Stimulated activated CD4-positive, alpha-beta T cell treated with anti-CD3 and anti-CD28 coated beads, Interleukin-4, amount 100 ng/mL, for 24 hours (primary cell): ENCODE data around the gene RBBP8.

ENCODE experiments used
- DNase-seq: peaks from one replicate; pipeline ENCODE4 v3.0.0-alpha.2; 2020

The RBBP8 gene

DNA sequence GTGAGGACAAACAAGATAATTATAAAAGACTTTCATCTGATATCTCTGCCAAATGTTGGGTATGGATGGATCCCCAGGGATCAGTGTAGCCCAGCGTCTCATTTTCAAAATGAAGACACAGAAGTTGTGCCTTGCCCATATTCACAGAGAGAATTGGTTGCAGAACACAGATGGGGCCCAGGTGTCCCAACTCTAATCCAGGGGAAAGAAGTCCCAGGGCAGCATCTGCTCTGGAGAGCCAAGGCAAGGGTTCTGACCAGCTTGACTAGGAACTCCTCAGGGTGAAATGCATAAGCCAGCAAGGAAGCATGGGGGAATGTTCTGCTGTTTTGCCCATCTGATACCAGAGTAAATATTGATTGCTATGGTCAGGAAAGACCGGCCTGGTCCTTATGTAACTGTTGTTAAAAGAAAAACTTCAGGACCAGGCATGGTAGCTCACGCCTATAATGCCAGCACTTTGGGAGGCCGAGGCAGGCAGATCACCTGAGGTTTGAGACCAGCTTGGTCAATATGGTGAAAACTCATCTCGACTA is 133.4 kb downstream of the RBBP8 start:
- DNase-seq, result no peak

DNA sequence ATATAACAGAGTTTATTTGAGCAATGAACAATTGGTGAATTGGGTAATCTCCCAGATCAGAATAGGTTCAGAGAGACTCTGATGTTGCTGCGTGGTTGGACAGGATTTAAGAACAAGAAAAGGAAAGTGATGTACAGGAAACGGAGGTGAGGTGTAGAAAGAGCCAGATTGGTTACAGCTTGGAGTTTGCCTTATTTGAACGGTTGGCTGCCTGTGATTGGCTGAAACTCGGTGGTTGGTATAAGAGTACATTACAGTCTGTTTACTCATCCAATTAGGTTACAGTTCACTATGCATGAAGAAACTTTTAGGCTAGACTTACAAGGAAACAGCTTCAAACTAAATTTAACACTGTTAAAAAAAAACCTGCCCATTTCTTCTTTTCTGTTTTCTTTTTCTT is 134.1 kb downstream of the RBBP8 start:
- DNase-seq, result no peak

GRCh38 chr18:23068011-23068410 is 134.9 kb downstream of the RBBP8 start:
- DNase-seq, result no peak

GRCh38 chr18:23068570-23069310 is 135.6 kb downstream of the RBBP8 start:
- no peak for DNase-seq

DNA sequence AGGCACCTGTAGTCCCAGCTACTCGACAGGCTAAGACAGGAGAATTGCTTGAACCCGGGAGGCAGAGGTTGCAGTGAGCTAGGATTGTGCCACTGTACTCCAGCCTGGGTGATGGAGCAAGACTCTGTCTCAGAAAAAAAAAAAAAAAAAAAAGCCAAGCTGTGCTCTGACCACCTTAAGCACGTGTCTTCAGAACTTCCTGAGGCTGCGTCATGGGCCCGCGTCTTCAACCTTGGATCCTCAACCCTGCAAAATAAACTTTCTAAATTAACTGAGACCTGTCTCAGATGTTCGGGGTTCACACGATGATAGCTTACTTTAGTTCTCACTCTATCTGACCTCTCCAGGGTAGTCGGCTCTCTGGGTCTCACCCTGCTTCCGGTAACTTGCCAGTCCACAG is 136.4 kb downstream of the RBBP8 start:
- peak; percentile 11 for DNase-seq

DNA sequence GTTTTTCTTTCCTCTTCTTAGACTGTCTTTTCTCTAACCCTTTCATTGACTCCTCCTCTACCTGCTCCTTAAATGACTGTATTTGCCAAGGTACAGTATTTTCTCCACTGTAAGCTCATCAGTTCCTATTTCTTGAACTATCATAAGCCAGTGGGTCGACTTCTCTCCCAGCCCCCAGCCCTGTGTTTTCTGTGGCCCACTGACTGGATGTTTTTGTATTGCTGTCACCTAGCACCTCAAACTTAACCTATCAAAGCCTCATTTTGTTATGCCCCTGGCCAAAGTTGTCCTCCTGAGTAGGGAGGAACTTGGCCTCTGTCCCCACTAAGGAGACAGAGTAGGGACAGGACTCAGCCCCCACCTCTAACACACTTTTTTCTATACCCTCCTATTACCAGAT is 136.8 kb downstream of the RBBP8 start:
- DNase-seq, result no peak

DNA sequence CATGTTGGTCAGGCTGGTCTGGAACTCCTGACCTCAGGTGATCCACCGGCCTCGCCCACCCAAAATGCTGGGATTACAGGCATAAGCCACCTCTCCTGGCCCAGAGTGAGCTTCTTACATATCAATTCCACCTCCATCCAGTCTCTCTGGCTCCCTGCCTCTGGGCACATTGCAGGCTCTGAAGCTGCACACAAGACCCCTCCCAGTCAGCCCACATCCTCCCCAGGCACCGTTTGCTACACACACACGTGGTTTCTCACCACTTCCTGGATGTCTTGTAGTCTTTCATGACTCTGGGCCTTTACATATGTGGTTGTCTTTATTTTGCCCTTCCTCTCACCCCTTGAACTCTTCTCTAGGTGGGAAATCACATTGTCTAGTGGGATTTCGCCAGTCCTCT is 138.2 kb downstream of the RBBP8 start:
- peak; percentile 70 for DNase-seq

DNA sequence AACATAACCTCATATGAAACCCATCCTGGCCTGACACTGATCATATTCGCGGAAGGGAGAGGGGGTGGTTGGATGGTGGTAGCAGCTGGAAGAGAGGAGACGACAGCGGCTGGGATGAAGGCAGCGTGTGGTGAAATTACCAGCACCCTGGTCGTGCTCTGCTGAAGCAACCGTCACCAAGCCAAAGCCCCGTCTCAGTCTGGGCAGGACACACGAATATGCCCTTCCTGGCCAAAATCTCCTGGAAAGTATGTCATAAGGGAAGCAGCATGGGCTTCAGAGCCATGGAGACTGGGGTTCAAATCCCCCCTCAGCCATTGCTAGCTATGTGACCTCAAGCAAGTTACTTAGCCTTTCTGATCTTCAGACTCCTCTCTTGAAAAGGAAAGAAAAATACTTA is 139.0 kb downstream of the RBBP8 start:
- DNase-seq, result no peak

DNA sequence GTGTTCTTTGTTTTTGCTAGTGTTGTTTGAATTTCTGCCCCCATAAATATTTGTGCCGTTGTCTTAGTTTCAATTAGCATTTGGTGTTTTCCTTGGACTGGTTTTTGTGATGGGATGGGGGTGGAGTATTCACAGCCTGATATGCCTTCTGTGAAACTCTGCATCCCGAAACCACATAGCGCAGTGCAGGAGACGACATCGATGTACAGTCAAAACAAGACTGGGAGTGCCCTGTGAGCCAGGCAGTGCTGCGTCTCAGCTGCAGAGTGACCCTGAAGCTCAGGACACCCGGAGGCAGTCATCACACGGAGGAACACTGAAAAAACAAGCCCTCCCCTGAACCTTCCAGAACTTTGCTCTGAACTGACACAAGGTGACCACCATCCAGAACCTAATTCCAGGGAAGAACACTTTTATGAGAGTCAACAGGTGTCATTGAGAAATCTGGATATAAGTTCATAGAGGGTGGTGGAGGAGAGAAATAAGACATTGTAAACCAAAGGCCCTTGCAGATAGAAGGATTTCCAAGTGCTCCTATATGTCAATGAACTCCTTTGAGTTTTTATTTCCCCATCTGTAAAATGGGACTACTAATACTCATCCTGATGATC is 141.0 kb downstream of the RBBP8 start:
- DNase-seq, result no peak
